HG02840 (cell line): Measurements from ENCODE around the gene GAPVD1.

ENCODE experiments used
- ATAC-seq: cut with Tn5 transposase; IDR thresholded peaks from one replicate; pipeline ENCODE4 v1.9.1; 2021; ENCODE audit warnings: mild to moderate bottlenecking, moderate library complexity, moderate number of reproducible peaks; ENCODE audit not compliant: unreplicated experiment, low FRiP score

The GAPVD1 gene

GRCh38 chr9:125361837-125362531 lies 100.4 kb downstream of the GAPVD1 start:
- ATAC-seq = no peak

GRCh38 chr9:125366676-125367075 lies 105.0 kb downstream of the GAPVD1 start:
- ATAC-seq = no peak

- no peak for ATAC-seq
Observed at GRCh38 chr9:125370786-125371185, 109.2 kb downstream of the GAPVD1 start.

- no peak for ATAC-seq
Observed at GRCh38 chr9:125372441-125373226, 111.0 kb downstream of the GAPVD1 start.

GRCh38 chr9:125374443-125375309 lies 113.0 kb downstream of the GAPVD1 start:
- no peak for ATAC-seq

- ATAC-seq = no peak
Observed at GRCh38 chr9:125375820-125376219, 114.2 kb downstream of the GAPVD1 start.

GRCh38 chr9:125376261-125377226 lies 114.9 kb downstream of the GAPVD1 start:
- ATAC-seq = no peak

- no peak for ATAC-seq
Observed at GRCh38 chr9:125377584-125378250, 116.1 kb downstream of the GAPVD1 start.

GRCh38 chr9:125378778-125379177 lies 117.2 kb downstream of the GAPVD1 start:
- no peak for ATAC-seq

- no peak for ATAC-seq
Observed at GRCh38 chr9:125379208-125379607, 117.6 kb downstream of the GAPVD1 start.

GRCh38 chr9:125380406-125380805 lies 118.8 kb downstream of the GAPVD1 start:
- ATAC-seq = no peak

GRCh38 chr9:125387861-125388524 lies 126.4 kb downstream of the GAPVD1 start:
- ATAC-seq = no peak

- ATAC-seq = no peak
Observed at GRCh38 chr9:125388978-125389377, 127.4 kb downstream of the GAPVD1 start.

GRCh38 chr9:125391704-125392103 lies 130.1 kb downstream of the GAPVD1 start:
- ATAC-seq = no peak

- no peak for ATAC-seq
Observed at GRCh38 chr9:125393426-125393825, 131.8 kb downstream of the GAPVD1 start.

- no peak for ATAC-seq
Observed at GRCh38 chr9:125396799-125397198, 135.2 kb downstream of the GAPVD1 start.

GRCh38 chr9:125397736-125398135 lies 136.1 kb downstream of the GAPVD1 start:
- ATAC-seq = no peak

GRCh38 chr9:125398243-125398642 lies 136.6 kb downstream of the GAPVD1 start:
- no peak for ATAC-seq

GRCh38 chr9:125399165-125399564 lies 137.5 kb downstream of the GAPVD1 start:
- ATAC-seq = no peak
